Measurements from ENCODE around the gene EMP1. TPM values are rescaled to one million over a fixed set of nuclear protein-coding genes. Genes with fewer than 3 reads are reported as not detected.

EMP1 gene
- total and polyA plus RNA-seq, 5 donors from 2014 or later: 0.15 to 1.6 (median 0.38) TPM; not detected in 2

DNA sequence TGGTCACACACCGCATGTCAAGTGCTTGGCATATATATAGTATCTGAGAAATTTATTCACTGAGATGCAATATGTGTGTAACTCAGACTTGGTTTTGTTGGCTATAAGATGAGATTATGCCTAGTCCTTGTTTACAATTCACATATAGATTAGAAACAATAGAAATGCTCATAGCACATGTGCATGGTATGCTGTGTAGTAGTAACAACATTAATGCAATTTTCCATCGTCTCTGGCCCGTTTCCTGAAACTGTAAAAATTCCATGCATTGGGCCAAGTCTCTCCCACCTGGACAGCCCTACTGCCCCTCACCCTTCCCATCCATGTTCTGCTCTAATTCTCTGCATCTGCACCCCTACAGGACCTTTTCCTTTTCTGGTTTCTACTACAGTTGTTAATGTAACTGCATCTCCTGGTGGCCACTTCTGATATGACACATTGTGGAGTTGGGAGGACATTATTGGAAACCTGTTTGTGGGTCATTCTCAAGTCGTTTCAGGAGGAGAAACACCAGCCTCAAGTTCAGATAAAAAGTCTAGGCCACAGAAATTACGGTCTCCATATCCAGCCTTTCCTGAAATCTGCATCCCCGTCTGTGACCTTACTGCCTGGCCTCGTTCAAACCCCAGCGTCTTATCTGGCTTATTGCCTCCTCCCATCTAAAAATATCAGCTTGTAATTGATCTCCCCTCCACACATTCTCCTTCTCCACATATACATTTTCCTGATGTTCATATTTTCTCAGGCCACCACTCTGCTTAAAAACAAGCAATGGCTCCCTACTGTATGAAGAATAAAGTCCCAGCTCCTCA, 37.5 kb downstream of the EMP1 start:
- Mint-ChIP-seq H3K4me3 (no peak overlapping the region), H3K36me3 (no peaks in the 10 kb centered on the region), H3K27ac (no peak overlapping the region), H3K9me3 (peaks cover 0 to 4% (median 2%) of the 10 kb centered on the region in 7 donors), H3K4me1 (no peaks in the 10 kb centered on the region), H3K27me3 (peaks cover 33% of the 10 kb centered on the region)
- Histone ChIP-seq H3K4me3 (ENCODE audit: low read depth, low read length) (no peak overlapping the region), H3K4me1 (ENCODE audit: control insufficient read depth, insufficient read depth, low read length, poor library complexity, severe bottlenecking) (no peaks in the 10 kb centered on the region), H3K27ac (ENCODE audit: insufficient read depth, low read length, poor library complexity, severe bottlenecking) (no peak overlapping the region), H3K9me3 (ENCODE audit: control insufficient read depth in 2 of 2, low read length in 2 of 2) (no peaks in the 10 kb centered on the region), H3K36me3 (ENCODE audit: control insufficient read depth, insufficient read depth, low read length) (no peaks in the 10 kb centered on the region), H3K27me3 (ENCODE audit: control insufficient read depth, insufficient read depth, low read length) (peaks cover 3% of the 10 kb centered on the region)
- ATAC-seq (ENCODE audit: low read depth in 2 of 2) (peak in 1 of 2 donors; percentile 44), DNase-seq (peak in 2 of 3 donors; percentile 33 to 63)

DNA sequence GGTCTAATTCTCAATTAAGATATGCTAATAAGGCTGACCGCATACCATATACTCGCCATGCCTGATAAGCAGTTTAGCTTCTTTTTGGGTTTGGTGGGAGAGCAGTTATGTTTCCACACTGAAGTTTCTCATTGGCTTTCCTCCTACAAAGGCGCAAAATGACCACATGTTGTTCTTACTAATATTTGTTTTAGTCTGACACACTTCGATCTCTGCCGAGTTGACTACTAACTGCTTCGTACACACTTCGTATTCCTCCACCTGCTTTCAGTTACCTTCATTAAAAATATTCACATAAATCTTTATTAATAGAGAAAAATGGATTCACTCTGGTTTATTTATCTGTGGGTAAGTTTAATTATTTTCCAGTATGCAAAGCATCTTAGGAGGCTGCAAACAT, 41.7 kb downstream of the EMP1 start:
- H3K4me3 Mint-ChIP-seq: no peak overlapping the region
- H3K27ac Mint-ChIP-seq: no peak overlapping the region
- no peak overlapping the region for H3K27ac ChIP-seq (ENCODE audit: insufficient read depth, low read length, poor library complexity, severe bottlenecking)
- peaks cover 8% of the 10 kb centered on the region for H3K27me3 ChIP-seq (ENCODE audit: control insufficient read depth, insufficient read depth, low read length)
- no peaks in the 10 kb centered on the region for H3K9me3 Mint-ChIP-seq
- ATAC-seq (ENCODE audit: low read depth in 2 of 2) (no peak), DNase-seq (no peak)
- H3K4me1 ChIP-seq (ENCODE audit: control insufficient read depth, insufficient read depth, low read length, poor library complexity, severe bottlenecking): no peaks in the 10 kb centered on the region
- H3K4me3 ChIP-seq (ENCODE audit: low read depth, low read length): no peak overlapping the region
- no peaks in the 10 kb centered on the region for H3K9me3 ChIP-seq (ENCODE audit: control insufficient read depth in 2 of 2, low read length in 2 of 2)
- H3K36me3 ChIP-seq (ENCODE audit: control insufficient read depth, insufficient read depth, low read length): no peaks in the 10 kb centered on the region
- no peaks in the 10 kb centered on the region for H3K4me1 Mint-ChIP-seq
- H3K36me3 Mint-ChIP-seq: no peaks in the 10 kb centered on the region
- H3K27me3 Mint-ChIP-seq: peaks cover 39% of the 10 kb centered on the region

DNA sequence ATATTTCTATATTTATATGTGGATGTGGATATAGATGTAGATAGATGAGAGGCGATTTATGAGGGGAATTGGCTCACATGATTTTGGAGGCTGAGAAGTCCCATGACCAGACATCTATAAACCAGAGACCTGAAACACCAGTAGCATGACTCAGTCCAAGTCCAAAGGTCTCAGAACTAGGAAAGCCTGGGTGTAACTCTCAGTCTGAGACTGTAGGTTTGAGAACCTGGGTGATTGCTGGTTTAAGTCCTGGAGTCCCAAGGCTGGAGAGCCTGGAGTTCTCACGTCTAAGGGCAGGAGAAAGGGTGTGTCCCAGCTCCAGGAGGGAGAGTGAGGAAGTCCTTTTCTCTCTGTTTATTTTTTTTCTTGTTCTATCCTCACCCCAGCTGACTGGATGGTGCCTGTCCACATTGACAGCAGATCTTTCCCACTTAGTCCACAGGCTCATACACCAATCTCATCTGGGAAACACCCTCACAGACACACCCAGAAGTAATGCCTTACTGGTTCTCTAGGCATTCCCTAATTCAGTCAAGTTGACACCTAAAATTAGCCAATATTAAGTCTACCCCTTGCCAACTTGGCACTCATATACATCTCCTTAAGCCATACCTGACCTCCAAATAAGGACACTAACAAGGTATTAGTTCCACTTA, 45.4 kb downstream of the EMP1 start:
- no peaks in the 10 kb centered on the region for H3K4me1 Mint-ChIP-seq
- H3K36me3 Mint-ChIP-seq: no peaks in the 10 kb centered on the region
- DNase-seq (no peak), ATAC-seq (ENCODE audit: low read depth in 2 of 2) (no peak)
- no peaks in the 10 kb centered on the region for H3K4me1 ChIP-seq (ENCODE audit: control insufficient read depth, insufficient read depth, low read length, poor library complexity, severe bottlenecking)
- H3K27me3 Mint-ChIP-seq: peaks cover 34% of the 10 kb centered on the region
- no peaks in the 10 kb centered on the region for H3K9me3 Mint-ChIP-seq
- H3K27ac ChIP-seq (ENCODE audit: insufficient read depth, low read length, poor library complexity, severe bottlenecking): no peak overlapping the region
- H3K36me3 ChIP-seq (ENCODE audit: control insufficient read depth, insufficient read depth, low read length): no peaks in the 10 kb centered on the region
- no peak overlapping the region for H3K27ac Mint-ChIP-seq
- H3K4me3 ChIP-seq (ENCODE audit: low read depth, low read length): no peak overlapping the region
- H3K9me3 ChIP-seq (ENCODE audit: control insufficient read depth in 2 of 2, low read length in 2 of 2): no peaks in the 10 kb centered on the region
- peaks cover 7% of the 10 kb centered on the region for H3K27me3 ChIP-seq (ENCODE audit: control insufficient read depth, insufficient read depth, low read length)
- no peak overlapping the region for H3K4me3 Mint-ChIP-seq

DNA sequence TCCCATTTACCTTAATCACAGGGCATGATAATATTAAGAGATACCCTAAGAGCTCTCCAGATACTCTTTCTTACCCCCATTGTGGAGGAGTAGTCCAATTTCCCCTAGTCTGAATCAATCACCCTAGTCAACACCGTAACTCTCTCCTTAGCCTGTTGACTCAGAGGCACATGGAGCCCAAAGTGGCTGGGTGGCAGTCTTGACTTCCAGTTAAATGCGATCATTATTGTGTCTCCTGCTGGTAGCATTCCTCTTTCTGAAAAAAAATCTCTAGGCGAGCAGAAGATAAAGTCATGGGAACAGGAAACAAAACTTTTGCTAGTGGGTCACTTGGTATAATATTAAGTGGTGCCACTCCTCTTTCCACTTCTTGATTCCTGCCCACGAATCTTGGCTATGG, 46.4 kb downstream of the EMP1 start:
- no peaks in the 10 kb centered on the region for H3K4me1 Mint-ChIP-seq

DNA sequence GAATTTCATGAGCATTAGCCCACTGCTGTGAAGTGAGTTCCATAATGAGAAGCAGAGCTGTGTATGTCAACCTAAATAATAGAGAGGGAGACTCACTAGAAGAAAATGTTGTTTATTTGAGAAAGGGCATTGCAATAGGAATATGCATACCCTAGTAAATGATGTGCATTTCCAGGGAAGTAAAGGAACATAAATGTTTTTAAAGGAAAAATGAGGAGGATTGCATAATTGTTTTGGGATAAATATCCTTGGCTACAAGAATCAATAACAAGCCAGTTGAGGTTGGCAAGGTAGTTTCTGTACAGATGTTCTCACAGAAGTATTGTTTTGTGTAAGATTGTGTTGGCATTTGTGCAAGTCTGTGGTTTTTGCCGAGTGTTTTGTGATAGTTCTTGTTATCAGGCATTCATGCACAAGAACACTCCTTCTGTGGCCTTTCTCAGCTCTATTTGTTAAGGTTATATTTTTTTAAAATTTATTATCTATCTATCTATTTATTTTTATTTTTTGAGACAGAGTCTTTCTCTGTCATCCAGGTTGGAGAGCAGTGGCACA, 47.1 kb downstream of the EMP1 start:
- no peak for ATAC-seq (ENCODE audit: low read depth in 2 of 2)
- Histone ChIP-seq H3K9me3 (ENCODE audit: control insufficient read depth in 2 of 2, low read length in 2 of 2) (no peaks in the 10 kb centered on the region), H3K27ac (ENCODE audit: insufficient read depth, low read length, poor library complexity, severe bottlenecking) (no peak overlapping the region), H3K4me3 (ENCODE audit: low read depth, low read length) (no peak overlapping the region), H3K27me3 (ENCODE audit: control insufficient read depth, insufficient read depth, low read length) (peaks cover 9% of the 10 kb centered on the region), H3K36me3 (ENCODE audit: control insufficient read depth, insufficient read depth, low read length) (no peaks in the 10 kb centered on the region), H3K4me1 (ENCODE audit: control insufficient read depth, insufficient read depth, low read length, poor library complexity, severe bottlenecking) (no peaks in the 10 kb centered on the region)
- Mint-ChIP-seq H3K27ac (no peak overlapping the region), H3K4me3 (no peak overlapping the region), H3K36me3 (no peaks in the 10 kb centered on the region), H3K4me1 (no peaks in the 10 kb centered on the region), H3K27me3 (peaks cover 34% of the 10 kb centered on the region), H3K9me3 (no peaks in the 10 kb centered on the region)
- DNase-seq: no peak

More for the DNA sequence above, 46.4 kb downstream of the EMP1 start:
- H3K9me3 Mint-ChIP-seq: no peaks in the 10 kb centered on the region
- DNase-seq: no peak
- ATAC-seq (ENCODE audit: low read depth in 2 of 2): no peak
- Histone ChIP-seq H3K9me3 (ENCODE audit: control insufficient read depth in 2 of 2, low read length in 2 of 2) (no peaks in the 10 kb centered on the region), H3K27ac (ENCODE audit: insufficient read depth, low read length, poor library complexity, severe bottlenecking) (no peak overlapping the region), H3K27me3 (ENCODE audit: control insufficient read depth, insufficient read depth, low read length) (peaks cover 9% of the 10 kb centered on the region), H3K4me1 (ENCODE audit: control insufficient read depth, insufficient read depth, low read length, poor library complexity, severe bottlenecking) (no peaks in the 10 kb centered on the region), H3K36me3 (ENCODE audit: control insufficient read depth, insufficient read depth, low read length) (no peaks in the 10 kb centered on the region), H3K4me3 (ENCODE audit: low read depth, low read length) (no peak overlapping the region)
- no peak overlapping the region for H3K27ac Mint-ChIP-seq
- peaks cover 29% of the 10 kb centered on the region for H3K27me3 Mint-ChIP-seq
- no peak overlapping the region for H3K4me3 Mint-ChIP-seq
- no peaks in the 10 kb centered on the region for H3K36me3 Mint-ChIP-seq

DNA sequence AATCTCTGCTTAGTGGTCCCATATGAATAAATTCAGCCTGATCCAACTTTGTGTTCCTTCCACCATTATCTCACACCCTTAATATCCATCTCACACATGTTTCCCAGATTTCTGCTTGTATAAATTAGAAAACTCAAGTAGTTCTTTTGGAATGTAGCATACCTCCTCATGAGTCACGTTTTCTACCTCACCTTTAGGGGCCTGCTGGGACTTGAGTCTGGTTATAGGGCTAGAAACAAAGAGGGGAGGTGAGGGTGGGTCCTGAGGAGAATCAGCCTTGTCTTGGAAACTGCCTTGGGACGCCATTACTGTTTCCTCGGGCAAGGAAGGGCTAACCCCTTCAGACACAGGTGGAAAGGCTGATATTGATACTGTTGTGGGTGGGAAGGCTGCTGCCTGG, 51.1 kb downstream of the EMP1 start:
- H3K36me3 ChIP-seq (ENCODE audit: control insufficient read depth, insufficient read depth, low read length): no peaks in the 10 kb centered on the region
- no peaks in the 10 kb centered on the region for H3K36me3 Mint-ChIP-seq
- H3K4me1 ChIP-seq (ENCODE audit: control insufficient read depth, insufficient read depth, low read length, poor library complexity, severe bottlenecking): no peaks in the 10 kb centered on the region
- H3K4me3 Mint-ChIP-seq: no peak overlapping the region
- ATAC-seq (ENCODE audit: low read depth in 2 of 2) (no peak), DNase-seq (no peak)
- H3K4me3 ChIP-seq (ENCODE audit: low read depth, low read length): no peak overlapping the region
- H3K4me1 Mint-ChIP-seq: peaks cover 0 to 3% (median 0%) of the 10 kb centered on the region in 4 donors
- no peaks in the 10 kb centered on the region for H3K9me3 ChIP-seq (ENCODE audit: control insufficient read depth in 2 of 2, low read length in 2 of 2)
- H3K27me3 Mint-ChIP-seq: peaks cover 34% of the 10 kb centered on the region
- H3K27me3 ChIP-seq (ENCODE audit: control insufficient read depth, insufficient read depth, low read length): peaks cover 10% of the 10 kb centered on the region
- H3K9me3 Mint-ChIP-seq: peaks cover 0 to 3% (median 0%) of the 10 kb centered on the region in 7 donors
- H3K27ac Mint-ChIP-seq: no peak overlapping the region
- no peak overlapping the region for H3K27ac ChIP-seq (ENCODE audit: insufficient read depth, low read length, poor library complexity, severe bottlenecking)

DNA sequence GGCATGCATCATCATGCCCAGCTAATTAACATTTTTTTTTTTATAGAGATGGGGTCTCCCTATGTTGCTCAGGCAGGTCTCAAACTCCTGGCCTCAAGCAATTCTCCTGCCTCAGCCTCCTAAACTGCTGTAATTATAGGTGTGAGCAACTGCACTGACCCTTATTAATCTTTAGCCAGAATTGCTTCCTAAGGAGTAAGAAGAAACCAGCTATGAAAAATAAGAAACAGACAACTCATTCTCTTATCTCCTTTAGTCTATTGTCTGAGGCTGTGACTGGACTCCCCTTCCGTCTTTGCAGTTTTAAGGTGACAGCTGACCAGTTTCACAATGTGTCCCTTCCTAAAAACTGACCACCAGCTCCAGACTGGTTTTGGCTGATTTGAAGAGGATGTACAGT, 52.4 kb downstream of the EMP1 start:
- no peaks in the 10 kb centered on the region for H3K9me3 ChIP-seq (ENCODE audit: control insufficient read depth in 2 of 2, low read length in 2 of 2)
- no peaks in the 10 kb centered on the region for H3K36me3 ChIP-seq (ENCODE audit: control insufficient read depth, insufficient read depth, low read length)
- Mint-ChIP-seq H3K27ac (no peak overlapping the region), H3K4me1 (peaks cover 0 to 3% (median 0%) of the 10 kb centered on the region in 4 donors), H3K9me3 (peaks cover 0 to 3% (median 0%) of the 10 kb centered on the region in 7 donors), H3K27me3 (peaks cover 27% of the 10 kb centered on the region), H3K36me3 (no peaks in the 10 kb centered on the region), H3K4me3 (no peak overlapping the region)
- H3K27me3 ChIP-seq (ENCODE audit: control insufficient read depth, insufficient read depth, low read length): peaks cover 8% of the 10 kb centered on the region
- H3K27ac ChIP-seq (ENCODE audit: insufficient read depth, low read length, poor library complexity, severe bottlenecking): no peak overlapping the region
- no peak for ATAC-seq (ENCODE audit: low read depth in 2 of 2)
- H3K4me1 ChIP-seq (ENCODE audit: control insufficient read depth, insufficient read depth, low read length, poor library complexity, severe bottlenecking): no peaks in the 10 kb centered on the region
- H3K4me3 ChIP-seq (ENCODE audit: low read depth, low read length): no peak overlapping the region
- DNase-seq: no peak

Measured in CD4-positive, CD25-positive, alpha-beta regulatory T cell (primary cell).